KOPT-K1 (cell line): ENCODE results near the gene CCL3.
"Not testable (repeated sequence)": the region's sequence is repeated elsewhere in the genome, so short reads cannot be mapped to it uniquely, and the experiment has no call there.

Source experiments
- H3K27ac ChIP-seq: fragments of 200-600 bp; sonication (generic); 2 replicates; pipeline ENCODE4 v1.5.1; 2016; ENCODE audit warnings: antibody characterized with exemption, mild to moderate bottlenecking, low read depth, low read length; ENCODE audit not compliant: poor library complexity, severe bottlenecking
- H3K36me3 ChIP-seq: fragments of 200-600 bp; sonication (generic); 2 replicates; pipeline ENCODE4 v1.5.1; 2017; ENCODE audit warnings: antibody characterized with exemption, mild to moderate bottlenecking, low read length, moderate library complexity; ENCODE audit not compliant: insufficient read depth
- H3K9me3 ChIP-seq: fragments of 200-600 bp; sonication (generic); 2 replicates; pipeline ENCODE4 v1.5.1; 2017; ENCODE audit warnings: antibody characterized with exemption, low read length, mild to moderate bottlenecking; ENCODE audit not compliant: insufficient read depth, poor library complexity, severe bottlenecking

The CCL3 gene

GRCh38 chr17:36123431-36123830 lies 33.5 kb upstream of the CCL3 start:
- H3K27ac ChIP-seq, result no peak overlapping the region
- no peaks in the 10 kb centered on the region for H3K36me3 ChIP-seq
- H3K9me3 ChIP-seq, result peaks cover 31% of the 10 kb centered on the region

DNA sequence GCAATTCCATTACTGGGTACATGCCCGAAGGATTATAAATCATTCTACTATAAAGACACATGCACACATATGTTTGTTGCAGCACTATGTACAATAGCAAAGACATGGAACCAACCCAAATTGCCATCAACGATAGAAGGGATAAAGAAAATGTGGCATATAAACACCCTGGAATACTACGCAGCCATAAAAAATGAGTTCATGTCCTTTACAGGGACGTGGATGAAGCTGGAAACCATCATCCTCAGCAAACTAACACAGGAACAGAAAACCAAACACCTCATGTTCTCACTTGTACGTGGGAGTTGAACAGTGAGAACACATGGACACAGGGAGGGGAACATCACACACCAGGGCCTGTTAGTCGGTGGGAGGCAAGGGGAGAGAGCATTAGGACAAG lies 31.2 kb upstream of the CCL3 start:
- peaks cover 15% of the 10 kb centered on the region for H3K9me3 ChIP-seq
- H3K36me3 ChIP-seq, H3K27ac ChIP-seq: not testable (repeated sequence)

DNA sequence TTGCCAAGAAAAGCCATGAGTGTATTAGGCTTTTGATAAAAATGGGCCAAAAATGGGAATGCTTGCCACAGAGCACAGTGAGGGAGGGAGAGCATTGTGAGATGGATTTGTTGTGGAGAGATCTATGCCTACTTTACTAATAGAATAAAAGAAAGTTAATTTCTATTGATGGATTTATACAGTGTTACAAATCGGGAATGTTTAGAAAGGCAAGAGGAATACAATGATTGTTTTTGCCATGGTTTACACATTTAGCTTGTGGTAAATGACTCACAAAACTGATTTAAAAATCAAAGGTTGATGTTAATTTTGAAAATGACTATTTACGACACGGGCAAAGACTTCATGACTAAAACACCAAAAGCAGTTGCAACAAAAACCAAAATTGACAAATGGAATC lies 30.3 kb upstream of the CCL3 start:
- no peak overlapping the region for H3K27ac ChIP-seq
- peaks cover 6% of the 10 kb centered on the region for H3K9me3 ChIP-seq
- H3K36me3 ChIP-seq, result no peaks in the 10 kb centered on the region

- Histone ChIP-seq H3K27ac (no peak overlapping the region), H3K36me3 (no peaks in the 10 kb centered on the region), H3K9me3 (no peaks in the 10 kb centered on the region)
These were observed 28.8 kb upstream of the CCL3 start for GRCh38 chr17:36118477-36119353.

DNA sequence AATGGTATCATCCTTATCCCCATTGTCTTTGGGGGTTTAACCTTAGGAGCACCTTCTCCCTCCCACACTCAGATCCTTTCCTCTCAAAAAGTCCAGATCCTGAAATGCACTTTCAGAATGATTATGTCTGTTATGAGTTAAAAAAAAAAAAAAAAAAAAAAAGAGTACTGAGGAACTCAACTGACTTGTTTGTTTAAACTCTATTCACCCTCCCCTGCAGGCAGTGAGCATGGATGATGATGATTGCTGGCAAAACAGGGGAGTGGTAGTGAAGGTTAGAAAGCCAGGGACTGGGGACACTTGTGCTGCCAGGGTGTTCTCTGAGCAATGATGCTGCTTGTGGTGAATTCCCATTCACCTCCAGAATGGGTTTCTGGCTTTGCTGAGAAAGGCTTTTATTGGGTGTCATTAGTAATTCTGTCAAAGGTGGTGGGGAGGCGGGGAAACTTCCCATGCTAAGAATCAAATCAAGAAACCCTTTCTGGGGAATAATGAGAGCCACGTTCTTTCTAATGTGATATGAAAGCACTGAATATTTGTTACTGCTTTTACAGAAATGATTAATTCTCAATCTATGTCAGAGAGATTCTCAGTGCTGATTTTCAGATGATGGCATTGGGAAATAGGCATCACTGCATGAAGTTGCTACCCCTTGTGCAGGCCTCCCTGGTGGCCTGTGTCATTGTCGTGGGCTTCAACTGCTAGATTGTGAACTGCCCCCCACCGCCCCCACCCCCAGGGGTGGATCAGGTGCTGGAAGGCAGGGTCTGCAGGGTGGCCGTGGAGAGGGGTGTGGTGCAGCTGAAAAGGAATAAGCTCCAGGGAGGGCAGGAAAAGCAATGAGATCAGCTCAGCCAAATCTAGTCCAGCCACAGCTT lies 27.8 kb upstream of the CCL3 start:
- H3K9me3 ChIP-seq, result no peaks in the 10 kb centered on the region
- no peak overlapping the region for H3K27ac ChIP-seq
- no peaks in the 10 kb centered on the region for H3K36me3 ChIP-seq

GRCh38 chr17:36115649-36115977 lies 25.7 kb upstream of the CCL3 start:
- H3K36me3 ChIP-seq, H3K27ac ChIP-seq, H3K9me3 ChIP-seq: not testable (repeated sequence)

GRCh38 chr17:36114971-36115648 lies 25.2 kb upstream of the CCL3 start:
- not testable (repeated sequence) for H3K9me3 ChIP-seq

GRCh38 chr17:36113131-36113530 lies 23.2 kb upstream of the CCL3 start:
- not testable (repeated sequence) for H3K27ac ChIP-seq, H3K36me3 ChIP-seq, H3K9me3 ChIP-seq

More at GRCh38 chr17:36114971-36115648, 25.2 kb upstream of the CCL3 start:
- not testable (repeated sequence) for H3K27ac ChIP-seq, H3K36me3 ChIP-seq

DNA sequence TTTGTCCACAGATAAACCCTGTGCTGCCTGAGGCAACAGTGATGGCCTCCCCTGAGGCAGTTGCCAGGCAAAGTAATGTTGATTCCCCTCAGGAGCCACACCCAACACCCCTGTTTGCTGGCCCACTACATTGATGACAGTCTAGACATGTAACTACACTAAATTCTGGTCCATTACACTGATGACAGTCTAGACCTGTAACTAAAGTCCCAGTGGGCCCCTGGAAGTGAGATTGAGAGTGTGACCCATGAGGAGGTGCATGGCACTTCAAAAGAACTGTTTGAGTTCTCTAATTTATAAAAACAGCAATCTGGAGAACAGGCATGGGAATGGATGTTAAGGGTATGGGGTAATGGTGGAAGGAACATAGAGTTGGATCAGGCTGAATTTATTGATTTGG lies 22.6 kb upstream of the CCL3 start:
- no peak overlapping the region for H3K27ac ChIP-seq
- H3K36me3 ChIP-seq, result no peaks in the 10 kb centered on the region
- no peaks in the 10 kb centered on the region for H3K9me3 ChIP-seq

- Histone ChIP-seq H3K27ac (no peak overlapping the region), H3K9me3 (no peaks in the 10 kb centered on the region)
These were observed 21.1 kb upstream of the CCL3 start for GRCh38 chr17:36111068-36111490.

DNA sequence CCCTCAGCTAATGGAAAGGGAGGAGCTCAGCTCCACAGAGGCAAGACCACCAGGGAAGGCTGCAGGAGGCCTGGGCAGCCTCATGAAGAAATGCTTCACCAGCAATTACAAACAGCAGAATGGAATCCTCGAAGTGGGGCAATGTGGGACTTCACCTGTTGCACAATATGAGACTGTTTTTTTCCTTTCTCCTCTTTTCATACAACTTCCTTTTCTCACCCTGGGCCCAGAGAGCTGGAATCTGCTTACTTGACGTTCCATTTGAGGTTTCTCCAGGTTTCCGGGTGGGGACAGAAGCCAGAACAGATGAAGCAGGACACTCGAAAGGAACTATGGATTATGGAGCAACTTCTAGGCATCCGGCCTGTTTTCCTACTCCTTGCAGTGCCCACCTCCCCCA lies 18.3 kb upstream of the CCL3 start:
- not testable (repeated sequence) for H3K36me3 ChIP-seq, H3K9me3 ChIP-seq, H3K27ac ChIP-seq

More at GRCh38 chr17:36111068-36111490, 21.1 kb upstream of the CCL3 start:
- H3K36me3 ChIP-seq, result no peaks in the 10 kb centered on the region

DNA sequence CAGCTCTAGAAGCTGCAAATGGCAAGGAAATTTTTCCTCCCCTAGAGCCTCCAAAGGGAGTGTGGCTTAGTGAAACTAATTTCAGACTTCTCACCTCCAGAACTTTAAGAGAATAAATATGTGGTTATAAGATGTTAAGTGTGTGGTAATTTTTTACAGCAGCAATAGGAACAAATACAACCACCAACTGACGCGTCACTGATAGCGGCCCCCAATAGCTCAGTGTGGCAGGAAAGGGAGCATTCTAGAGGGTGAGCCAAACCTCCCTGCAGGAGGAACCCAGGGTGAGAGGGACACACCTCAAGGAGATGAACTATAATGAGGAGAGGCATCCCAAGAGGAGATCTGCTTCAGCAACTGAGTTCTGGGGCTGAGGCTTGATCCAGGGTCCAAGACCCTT lies 17.7 kb upstream of the CCL3 start:
- no peaks in the 10 kb centered on the region for H3K9me3 ChIP-seq
- H3K27ac ChIP-seq, result no peak overlapping the region
- no peaks in the 10 kb centered on the region for H3K36me3 ChIP-seq

GRCh38 chr17:36106493-36106835 lies 16.5 kb upstream of the CCL3 start:
- Histone ChIP-seq H3K36me3 (no peaks in the 10 kb centered on the region), H3K27ac (no peak overlapping the region), H3K9me3 (no peaks in the 10 kb centered on the region)

- no peak overlapping the region for H3K27ac ChIP-seq
- H3K9me3 ChIP-seq, result no peaks in the 10 kb centered on the region
- H3K36me3 ChIP-seq, result no peaks in the 10 kb centered on the region
These were observed 16.0 kb upstream of the CCL3 start for GRCh38 chr17:36105781-36106492.

DNA sequence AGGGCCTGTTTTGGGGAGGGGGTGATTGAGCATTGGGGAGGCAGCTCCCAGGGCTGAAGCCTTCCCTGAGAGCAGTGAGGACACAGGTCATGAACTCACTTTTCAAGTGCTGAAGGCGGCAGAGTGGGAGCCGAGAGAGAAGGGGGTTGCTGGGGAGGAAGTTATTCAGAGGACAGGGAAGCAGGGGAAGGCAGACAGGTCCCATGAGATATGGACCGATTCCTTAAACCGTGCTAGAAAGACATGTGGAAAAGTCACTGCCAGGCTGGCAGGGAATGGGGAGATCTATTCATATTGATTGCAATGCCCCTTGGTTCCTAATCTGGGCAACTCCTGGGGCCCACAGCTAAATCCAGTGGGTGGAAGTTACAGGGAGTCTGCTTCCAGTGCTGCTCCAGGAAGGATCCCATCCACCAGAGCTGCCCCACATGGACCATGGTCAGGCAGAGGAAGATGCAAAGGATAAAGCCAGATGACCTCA lies 14.8 kb upstream of the CCL3 start:
- Histone ChIP-seq H3K9me3 (no peaks in the 10 kb centered on the region), H3K27ac (no peak overlapping the region), H3K36me3 (no peaks in the 10 kb centered on the region)
